Muscle of leg (tissue), 11 donors: ENCODE results near the gene DDB1. TPM values are rescaled to one million over a fixed set of nuclear protein-coding genes. Genes with fewer than 3 reads are reported as not detected.

Experiments
- DNase-seq: peaks from one replicate; pipeline ENCODE4 v3.0.0; 2013
- H3K27ac ChIP-seq: one replicate; pipeline ENCODE4 v1.5.1; 2013; ENCODE audit warnings: mild to moderate bottlenecking, low read length, control low read depth
- H3K27me3 ChIP-seq: one replicate; pipeline ENCODE4 v1.6.1; 2013; ENCODE audit warnings: low read length; ENCODE audit not compliant: control insufficient read depth, insufficient read depth
- H3K36me3 ChIP-seq: one replicate; pipeline ENCODE4 v1.6.1; 2013; ENCODE audit warnings: low read length; ENCODE audit not compliant: control insufficient read depth, insufficient read depth
- H3K4me1 ChIP-seq: one replicate; pipeline ENCODE4 v1.6.1; 2013; ENCODE audit warnings: low read length; ENCODE audit not compliant: control insufficient read depth, insufficient read depth
- H3K4me3 ChIP-seq: one replicate; pipeline ENCODE4 v1.5.1; 2013; ENCODE audit warnings: low read length, control low read depth
- H3K9me3 ChIP-seq: replicated peaks from 2 replicates; pipeline ENCODE4 v1.6.1; 2013; ENCODE audit warnings: low read depth, low read length; ENCODE audit not compliant: control insufficient read depth
- WGBS: methylation state at CpG from one replicate; pipeline ENCODE4 v1.1.5; 2013; ENCODE audit warnings: missing lambda C conversion rate; ENCODE audit not compliant: insufficient coverage; 5-methylcytosine and 5-hydroxymethylcytosine counted together
- polyA plus RNA-seq, 8 donors: library from polyadenylated mRNA; unstranded; fragments of 120-200 nt; gene quantifications; one replicate each; pipeline versions ENCODE4 v1.2.1 to v1.2.3, GENCODE V29; 2013; ENCODE audit warnings: inconsistent platforms in 1 of 8, low replicate concordance in 1 of 8; ENCODE audit not compliant: insufficient read length in 8 of 8, insufficient read depth in 1 of 8
- total RNA-seq: library from RNA; stranded (reverse); fragments of 120-200 nt; gene quantifications from one replicate; pipeline ENCODE4 v1.2.4, GENCODE V29; 2013

The DDB1 gene
- total and polyA plus RNA-seq, 9 donors: 174 to 240 (median 217) TPM

DNA sequence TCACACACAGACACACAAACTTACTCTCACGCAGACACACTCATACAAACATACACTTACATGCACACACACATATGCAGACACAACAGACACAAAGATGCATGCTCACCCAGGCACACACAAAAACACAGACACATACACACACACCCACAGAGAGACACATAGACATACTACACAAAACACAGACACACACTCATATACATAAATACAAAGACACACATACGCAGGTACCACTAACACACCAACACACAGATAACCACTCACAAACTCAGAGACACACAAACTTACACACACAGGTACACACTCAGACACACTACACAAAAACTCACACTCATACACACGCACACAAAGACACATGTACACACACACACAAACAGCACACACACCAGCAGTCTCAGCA lies 60.2 kb downstream of the DDB1 start:
- no peaks in the 10 kb centered on the region for H3K27me3 ChIP-seq
- H3K9me3 ChIP-seq: no peaks in the 10 kb centered on the region
- no peak overlapping the region for H3K27ac ChIP-seq
- 91% methylated on average over 3 of the region's 3 CpGs for WGBS
- DNase-seq: no peak
- no peak overlapping the region for H3K4me3 ChIP-seq
- H3K4me1 ChIP-seq: peaks cover 3% of the 10 kb centered on the region
- peaks cover 17% of the 10 kb centered on the region for H3K36me3 ChIP-seq

DNA sequence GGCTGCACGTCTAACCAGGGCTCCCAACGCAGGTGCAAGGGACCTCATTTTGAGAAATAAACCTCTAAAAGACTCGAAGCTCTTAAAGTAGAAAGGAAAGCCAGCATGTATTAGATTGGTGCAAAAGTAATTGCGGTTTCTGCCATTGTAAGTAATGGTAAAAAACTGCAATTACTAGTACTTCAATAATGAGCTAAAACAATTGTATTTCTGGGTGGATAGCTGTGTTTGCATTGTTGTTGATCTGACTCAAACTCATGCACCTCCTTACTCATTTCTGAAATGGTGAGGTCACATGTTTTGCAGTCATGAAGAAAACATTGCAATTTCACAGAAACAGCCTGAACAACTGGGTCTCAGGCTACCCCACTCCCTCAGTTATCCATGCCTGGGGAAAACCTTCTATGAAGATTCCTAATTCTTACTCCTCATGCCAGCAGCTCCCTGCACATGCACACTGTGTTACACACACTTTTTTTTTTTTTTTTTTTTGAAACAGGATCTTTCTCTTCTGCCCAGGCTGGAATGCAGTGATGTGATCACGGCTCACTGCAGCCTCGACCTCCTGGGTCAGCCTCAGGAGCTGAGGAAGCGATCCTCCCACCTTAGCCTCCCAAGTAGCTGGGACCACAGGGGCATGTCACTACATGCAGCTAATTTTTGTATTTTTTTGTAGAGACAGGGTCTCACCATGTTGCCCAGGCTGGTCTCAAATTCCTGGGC lies 62.4 kb downstream of the DDB1 start:
- WGBS: 80% methylated on average over 2 of the region's 7 CpGs
- Histone ChIP-seq H3K27ac (no peak overlapping the region), H3K36me3 (peaks cover 16% of the 10 kb centered on the region)

DNA sequence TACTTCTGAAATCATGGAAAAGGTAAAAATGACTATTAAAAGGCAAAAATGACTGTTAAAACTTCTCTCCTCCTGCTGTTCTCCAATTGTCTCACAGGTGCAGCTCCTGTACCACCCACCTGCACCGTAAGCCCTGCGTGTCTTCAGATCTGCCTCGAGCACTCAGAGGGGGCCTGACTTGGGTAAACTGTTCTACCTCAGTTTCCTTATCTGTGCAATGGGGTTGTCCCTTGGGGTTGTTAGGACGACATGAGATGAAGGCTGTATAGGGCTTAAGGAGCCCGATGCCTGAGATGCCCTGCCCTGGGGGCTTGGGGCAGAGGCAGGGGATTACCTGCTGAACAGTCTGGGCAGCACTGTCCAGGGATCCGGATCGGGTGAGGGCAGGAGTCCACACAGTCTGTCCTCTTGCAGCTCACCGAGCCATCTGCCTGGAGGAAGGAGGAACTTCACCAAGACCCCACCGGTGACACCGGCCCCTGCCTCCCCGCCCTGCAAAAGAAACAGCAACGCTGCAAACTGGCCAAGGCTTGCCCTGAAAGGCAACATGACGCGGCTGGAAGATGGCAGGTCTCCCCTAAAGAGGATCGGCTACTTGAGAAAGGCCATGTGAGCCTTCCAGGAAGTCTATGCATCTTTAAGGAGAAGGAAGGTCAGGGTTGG lies 64.2 kb downstream of the DDB1 start:
- WGBS: 88% methylated on average over 11 of the region's 15 CpGs
- H3K27me3 ChIP-seq: no peaks in the 10 kb centered on the region
- peaks cover 3% of the 10 kb centered on the region for H3K4me1 ChIP-seq
- H3K27ac ChIP-seq: no peak overlapping the region
- no peaks in the 10 kb centered on the region for H3K9me3 ChIP-seq
- H3K4me3 ChIP-seq: no peak overlapping the region
- peaks cover 13% of the 10 kb centered on the region for H3K36me3 ChIP-seq
- DNase-seq: no peak

More for the DNA sequence above, 62.4 kb downstream of the DDB1 start:
- no peaks in the 10 kb centered on the region for H3K9me3 ChIP-seq
- no peaks in the 10 kb centered on the region for H3K27me3 ChIP-seq
- no peak overlapping the region for H3K4me3 ChIP-seq
- H3K4me1 ChIP-seq: peaks cover 3% of the 10 kb centered on the region
- no peak for DNase-seq

DNA sequence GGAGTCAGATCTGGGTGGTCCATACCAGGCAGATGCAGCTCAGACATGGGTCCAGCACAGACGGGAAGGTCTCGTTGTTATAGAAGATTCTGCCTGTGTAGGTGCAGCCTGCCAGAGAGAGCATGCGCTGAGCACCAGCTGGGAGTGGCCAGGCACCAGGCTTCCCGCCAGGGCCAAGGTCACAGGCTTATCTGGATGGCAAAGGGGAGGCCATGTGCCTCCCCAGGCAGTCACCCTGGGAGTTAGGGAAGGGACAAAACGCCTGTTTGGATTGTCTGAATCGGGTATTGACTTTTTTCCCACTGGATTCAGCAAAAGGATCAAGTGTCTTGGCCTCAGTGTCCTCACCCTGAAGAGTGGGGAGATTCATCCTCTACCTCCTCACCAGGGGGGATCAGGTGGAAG lies 65.5 kb downstream of the DDB1 start:
- Histone ChIP-seq H3K27ac (no peak overlapping the region), H3K27me3 (no peaks in the 10 kb centered on the region), H3K4me3 (no peak overlapping the region), H3K36me3 (peaks cover 13% of the 10 kb centered on the region), H3K9me3 (no peaks in the 10 kb centered on the region), H3K4me1 (no peaks in the 10 kb centered on the region)
- no peak for DNase-seq
- 78% methylated on average over 4 of the region's 6 CpGs for WGBS

DNA sequence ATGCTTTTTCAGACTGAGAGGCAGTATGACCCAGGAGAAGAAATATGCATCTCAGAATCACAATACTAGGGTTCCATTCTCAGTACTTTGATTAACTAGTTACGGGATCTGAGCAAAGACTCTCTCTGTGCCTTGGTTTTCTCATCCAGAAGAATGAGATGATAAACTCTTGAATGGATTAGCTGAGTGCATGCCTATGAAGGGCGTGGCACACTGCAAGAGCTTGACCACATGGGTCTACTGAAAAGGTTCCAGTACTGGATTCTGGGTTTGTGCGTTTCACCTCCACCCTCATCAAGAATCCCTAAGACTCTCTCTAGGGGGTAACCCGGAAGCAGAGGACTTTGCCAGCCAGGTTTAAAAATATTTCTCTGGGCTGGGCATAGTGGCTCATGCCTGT lies 66.3 kb downstream of the DDB1 start:
- DNase-seq: no peak
- no peaks in the 10 kb centered on the region for H3K4me1 ChIP-seq
- H3K4me3 ChIP-seq: no peak overlapping the region
- H3K27ac ChIP-seq: no peak overlapping the region
- WGBS: 80% methylated on average over 2 of the region's 4 CpGs
- H3K27me3 ChIP-seq: no peaks in the 10 kb centered on the region
- no peaks in the 10 kb centered on the region for H3K9me3 ChIP-seq
- peaks cover 13% of the 10 kb centered on the region for H3K36me3 ChIP-seq

DNA sequence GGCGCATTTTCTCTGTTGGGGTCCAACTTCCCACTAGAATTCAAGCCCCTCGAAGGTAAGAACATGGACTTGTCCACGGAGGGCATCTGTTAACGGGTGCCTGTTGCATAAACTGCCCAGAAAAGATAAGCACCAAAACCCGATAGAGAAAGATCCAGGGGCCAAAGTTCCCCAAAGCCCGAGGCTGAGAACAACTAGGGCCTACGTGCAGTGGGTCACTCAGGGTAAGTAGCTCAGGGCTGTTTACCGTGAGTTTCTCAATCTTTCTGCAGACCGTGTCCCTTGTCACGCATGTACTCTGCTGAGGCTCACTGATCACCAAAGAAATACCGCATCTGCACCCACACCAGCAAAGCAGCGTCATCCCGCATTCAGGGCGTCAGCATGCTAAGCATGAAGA lies 67.5 kb downstream of the DDB1 start:
- Histone ChIP-seq H3K9me3 (no peaks in the 10 kb centered on the region), H3K27me3 (no peaks in the 10 kb centered on the region), H3K36me3 (peaks cover 13% of the 10 kb centered on the region), H3K27ac (no peak overlapping the region), H3K4me3 (no peak overlapping the region), H3K4me1 (no peaks in the 10 kb centered on the region)
- DNase-seq: no peak
- WGBS: 86% methylated on average over 9 of the region's 14 CpGs

DNA sequence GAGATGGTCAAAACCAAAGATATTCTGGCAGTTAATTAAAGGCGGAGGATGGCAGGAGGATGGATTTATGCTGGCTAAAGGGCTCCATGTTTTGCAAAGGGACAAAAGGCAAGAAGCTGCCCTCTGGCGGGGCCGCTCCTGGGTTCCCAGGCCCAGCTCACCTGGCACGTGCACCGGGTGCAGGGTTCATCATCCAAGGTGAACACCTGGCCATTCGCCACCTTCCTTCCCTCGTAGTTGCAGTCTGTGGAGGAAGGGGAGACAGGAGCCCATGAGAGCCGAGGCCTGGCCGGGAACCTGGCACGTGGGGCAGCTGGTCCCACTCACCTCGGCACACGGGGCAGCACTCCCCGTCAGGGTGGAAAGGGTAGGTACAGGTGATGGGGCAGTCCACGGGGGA lies 68.1 kb downstream of the DDB1 start:
- DNase-seq: no peak
- no peaks in the 10 kb centered on the region for H3K27me3 ChIP-seq
- H3K4me1 ChIP-seq: no peaks in the 10 kb centered on the region
- no peak overlapping the region for H3K27ac ChIP-seq
- WGBS: 93% methylated on average over 12 of the region's 14 CpGs
- H3K36me3 ChIP-seq: peaks cover 11% of the 10 kb centered on the region
- no peak overlapping the region for H3K4me3 ChIP-seq
- H3K9me3 ChIP-seq: no peaks in the 10 kb centered on the region

DNA sequence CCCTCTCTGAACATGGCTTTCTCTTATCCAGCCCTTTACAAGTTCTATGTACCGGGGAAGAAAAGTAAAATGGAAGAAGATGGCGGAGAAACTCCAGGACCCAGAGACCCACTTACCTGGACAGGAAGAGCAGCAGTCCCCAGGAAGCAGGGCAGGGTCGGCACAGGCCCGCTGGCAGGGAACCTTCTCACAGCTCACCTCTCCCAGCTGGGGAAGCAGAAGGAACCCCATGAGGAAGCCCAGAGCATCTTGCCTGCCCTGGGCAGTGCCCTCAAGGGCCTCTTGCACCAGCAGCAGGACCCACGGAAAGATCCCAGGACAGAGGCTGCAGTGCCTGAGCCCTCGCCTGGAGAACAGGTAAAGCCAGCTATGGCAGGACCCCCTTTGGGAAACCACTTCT lies 68.5 kb downstream of the DDB1 start:
- no peak for DNase-seq
- Histone ChIP-seq H3K4me1 (no peaks in the 10 kb centered on the region), H3K4me3 (no peak overlapping the region), H3K27me3 (no peaks in the 10 kb centered on the region), H3K9me3 (no peaks in the 10 kb centered on the region), H3K27ac (no peak overlapping the region), H3K36me3 (peaks cover 11% of the 10 kb centered on the region)
- 80% methylated on average over 5 of the region's 6 CpGs for WGBS

DNA sequence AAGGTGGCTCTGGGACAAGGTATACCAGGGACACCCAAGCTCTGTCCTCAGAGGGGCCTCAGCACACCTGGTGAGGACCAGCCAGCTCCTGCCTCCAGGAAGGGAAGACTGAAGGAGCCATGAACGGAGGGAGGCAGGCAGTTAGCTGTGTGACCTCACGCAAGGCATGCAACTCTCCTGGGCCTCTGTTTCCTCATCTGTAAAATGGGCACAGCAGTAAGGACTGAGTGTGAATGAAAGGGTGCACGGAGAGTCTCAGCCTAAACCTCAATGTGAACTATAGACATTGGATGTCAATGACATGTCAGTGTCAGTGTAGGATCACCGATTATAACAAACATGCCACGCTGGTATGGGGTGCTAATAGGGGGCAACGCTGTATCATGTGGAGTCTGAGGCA lies 73.5 kb downstream of the DDB1 start:
- Histone ChIP-seq H3K27me3 (no peaks in the 10 kb centered on the region), H3K4me3 (no peak overlapping the region), H3K36me3 (peaks cover 6% of the 10 kb centered on the region), H3K4me1 (no peaks in the 10 kb centered on the region), H3K9me3 (no peaks in the 10 kb centered on the region), H3K27ac (no peak overlapping the region)
- WGBS: 91% methylated on average over 4 of the region's 6 CpGs
- no peak for DNase-seq

DNA sequence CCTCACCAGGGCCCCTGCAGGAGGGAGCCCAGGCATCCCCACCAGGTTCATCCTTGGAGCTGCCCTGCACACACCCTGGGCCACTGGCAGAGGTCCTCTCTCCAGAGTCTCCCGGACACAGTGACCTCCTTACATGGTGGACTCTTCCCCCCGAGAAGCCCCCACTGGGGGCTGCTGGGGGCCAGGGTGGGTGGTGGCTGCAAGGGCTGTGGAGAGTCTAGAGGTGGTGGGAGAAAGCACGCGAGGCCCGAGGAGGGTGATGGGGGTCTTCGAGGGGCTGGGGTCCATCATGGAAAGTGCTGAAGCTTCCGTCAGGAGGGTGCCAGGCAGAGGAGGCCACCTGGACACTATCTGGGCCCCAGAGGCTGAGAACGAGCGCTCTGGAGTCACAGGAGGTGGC lies 74.4 kb downstream of the DDB1 start:
- Histone ChIP-seq H3K27ac (no peak overlapping the region), H3K9me3 (no peaks in the 10 kb centered on the region), H3K4me3 (no peak overlapping the region), H3K27me3 (no peaks in the 10 kb centered on the region), H3K4me1 (no peaks in the 10 kb centered on the region), H3K36me3 (peaks cover 6% of the 10 kb centered on the region)
- no peak for DNase-seq
- 91% methylated on average over 8 of the region's 9 CpGs for WGBS
